Adrenal gland (tissue), 12 donors: ENCODE results near the gene SUN2. TPM values are rescaled to one million over a fixed set of nuclear protein-coding genes. Genes with fewer than 3 reads are reported as not detected.

Experiments used
- DNase-seq, 7 donors: peaks; one replicate each; pipeline ENCODE4 v3.0.0-alpha.2; 2019 to 2020
- H3K27ac ChIP-seq, 5 donors: fragments of 200-600 bp; sonication (generic) in 4 of 5; 1 replicate in 3 of 5; 2 replicates in 2 of 5; pipeline versions ENCODE4 v1.5.1 to v1.8.0; 2016 to 2020; ENCODE audit warnings: mild to moderate bottlenecking in 1 of 5
- H3K27me3 ChIP-seq: fragments of 200-600 bp; 2 replicates; pipeline ENCODE4 v1.8.0; 2021
- H3K36me3 ChIP-seq, 2 donors: fragments of 200-600 bp; replicated peaks in 1 of 2; 1 replicate in 1 of 2; 2 replicates in 1 of 2; pipeline versions ENCODE4 v1.5.1 to v1.8.0; 2018 to 2022
- H3K4me1 ChIP-seq, 2 donors: fragments of 200-600 bp; replicated peaks in 1 of 2; 1 replicate in 1 of 2; 2 replicates in 1 of 2; pipeline versions ENCODE4 v1.5.1 to v1.8.0; 2018 to 2021
- H3K4me3 ChIP-seq, 4 donors: fragments of 200-600 bp; sonication (generic) in 3 of 4; one replicate each; pipeline ENCODE4 v1.5.1; 2016 to 2018
- H3K9me3 ChIP-seq, 3 donors: fragments of 200-600 bp; sonication (generic) in 1 of 3; replicated peaks in 1 of 3; 1 replicate in 2 of 3; 2 replicates in 1 of 3; pipeline versions ENCODE4 v1.5.1 to v1.8.0; 2016 to 2021
- POLR2A ChIP-seq, 2 donors: fragments of 450-650 bp; IDR thresholded peaks; one replicate each; pipeline ENCODE4 v1.6.1; 2017; ENCODE audit warnings: antibody characterized with exemption in 2 of 2, mild to moderate bottlenecking in 2 of 2, moderate library complexity in 1 of 2
- WGBS, 4 donors: extraction: QIAGEN DNeasy Blood & Tissue Kit in 2 of 4; methylation state at CpG; one replicate each; pipeline versions ENCODE4 v1.1.5 to v1.1.7; 2013 to 2017; 5-methylcytosine and 5-hydroxymethylcytosine counted together
- intact Hi-C, 2 donors: fragments of 100-400 bp; cut with DNase I; formaldehyde crosslinking; loops; one replicate each; pipeline versions ENCODE4 v1.14.1 to v1.15.0; 2022 to 2023
- polyA plus RNA-seq, 3 donors: library from polyadenylated mRNA; stranded (reverse); fragments of 200-250 nt in 2 of 3; fragments of 350-450 nt in 1 of 3; fragmentation: Illumina TruSeq in 1 of 3; extraction: RNeasy Lipid Tissue Mini Kit (QIAGEN cat#74804) in 1 of 3; gene quantifications; one replicate each; pipeline ENCODE4 v1.2.3, GENCODE V29; 2013 to 2014
- total RNA-seq, 9 donors: library from RNA; depleted of rRNA in 4 of 9; stranded (reverse); fragments of >200 nt in 4 of 9; fragments of 120-200 nt in 1 of 9; fragmentation: NEBNext Ultra II Directional in 1 of 9; extraction: Animal tissue kit (Norgen Biotek cat#: 25700) in 1 of 9; gene quantifications; one replicate each; pipeline versions ENCODE4 v1.1.0 to v1.2.4, GENCODE V29; 2013 to 2023
- TF ChIP-seq, protein P1 (sequence below), 6 experiments: fragments of 450-650 bp in 4 of 6; fragments of 200-600 bp in 2 of 6; sonication (generic) in 1 of 6; IDR thresholded peaks; 1 replicate in 5 of 6; 2 replicates in 1 of 6; pipeline versions ENCODE4 v1.5.1 to v1.8.0; 2016 to 2021; ENCODE audit warnings: antibody characterized with exemption in 6 of 6, mild to moderate bottlenecking in 2 of 6, moderate library complexity in 1 of 6
- donor health status: healthy with polysubstance abuse.
- donor health status: Bipolar disorder and iron deficiency.
- donor health status: DM: yes; HTN: yes; CAD: no.
- donor health status: DM: no; HTN: no; CAD: no.
- donor health status: DM: no; HTN: no; CAD: no.
- donor health status: DM: yes; HTN: yes; CAD: no.

Gene SUN2
- total and polyA plus RNA-seq, 12 donors, result 13.0 to 196 (median 86.9) TPM

DNA sequence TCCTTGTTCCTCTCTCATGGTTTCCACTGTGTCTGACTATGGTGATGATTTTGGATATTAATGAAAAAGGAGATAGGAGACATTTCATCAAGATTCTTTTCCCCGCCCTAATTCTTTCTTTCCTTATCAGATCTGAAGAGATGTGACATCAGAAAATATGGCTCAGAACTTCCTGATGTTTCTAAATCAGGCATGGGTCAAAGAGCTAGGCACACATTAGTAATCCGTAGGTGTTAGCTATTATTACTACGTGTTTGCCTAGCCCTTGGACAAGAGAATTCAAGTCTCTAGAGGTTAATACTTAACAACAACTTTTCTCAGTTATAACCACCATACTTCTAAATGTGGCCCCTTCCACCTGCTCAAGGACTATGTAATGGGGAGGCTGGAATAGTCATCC lies 60.9 kb downstream of the SUN2 start:
- intact Hi-C loops, result no loop called here
- Histone ChIP-seq H3K27ac (no peak overlapping the region), H3K4me1 (peaks cover 18 to 43% of the 10 kb centered on the region in 2 donors), H3K4me3 (no peak overlapping the region), H3K9me3 (no peaks in the 10 kb centered on the region), H3K36me3 (peaks cover 0 to 8% of the 10 kb centered on the region in 2 donors), H3K27me3 (no peaks in the 10 kb centered on the region)
- TF ChIP-seq, protein P1, sequence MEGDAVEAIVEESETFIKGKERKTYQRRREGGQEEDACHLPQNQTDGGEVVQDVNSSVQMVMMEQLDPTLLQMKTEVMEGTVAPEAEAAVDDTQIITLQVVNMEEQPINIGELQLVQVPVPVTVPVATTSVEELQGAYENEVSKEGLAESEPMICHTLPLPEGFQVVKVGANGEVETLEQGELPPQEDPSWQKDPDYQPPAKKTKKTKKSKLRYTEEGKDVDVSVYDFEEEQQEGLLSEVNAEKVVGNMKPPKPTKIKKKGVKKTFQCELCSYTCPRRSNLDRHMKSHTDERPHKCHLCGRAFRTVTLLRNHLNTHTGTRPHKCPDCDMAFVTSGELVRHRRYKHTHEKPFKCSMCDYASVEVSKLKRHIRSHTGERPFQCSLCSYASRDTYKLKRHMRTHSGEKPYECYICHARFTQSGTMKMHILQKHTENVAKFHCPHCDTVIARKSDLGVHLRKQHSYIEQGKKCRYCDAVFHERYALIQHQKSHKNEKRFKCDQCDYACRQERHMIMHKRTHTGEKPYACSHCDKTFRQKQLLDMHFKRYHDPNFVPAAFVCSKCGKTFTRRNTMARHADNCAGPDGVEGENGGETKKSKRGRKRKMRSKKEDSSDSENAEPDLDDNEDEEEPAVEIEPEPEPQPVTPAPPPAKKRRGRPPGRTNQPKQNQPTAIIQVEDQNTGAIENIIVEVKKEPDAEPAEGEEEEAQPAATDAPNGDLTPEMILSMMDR (IDR thresholded peaks at IDR 0.05), result no peak
- no peak for TF ChIP-seq POLR2A (IDR thresholded peaks at IDR 0.05)
- whole genome bisulfite sequencing, 4 donors, result 65 to 74% (median 67%) methylated on average over 3 of the region's 3 CpGs
- DNase-seq, result no peak

DNA sequence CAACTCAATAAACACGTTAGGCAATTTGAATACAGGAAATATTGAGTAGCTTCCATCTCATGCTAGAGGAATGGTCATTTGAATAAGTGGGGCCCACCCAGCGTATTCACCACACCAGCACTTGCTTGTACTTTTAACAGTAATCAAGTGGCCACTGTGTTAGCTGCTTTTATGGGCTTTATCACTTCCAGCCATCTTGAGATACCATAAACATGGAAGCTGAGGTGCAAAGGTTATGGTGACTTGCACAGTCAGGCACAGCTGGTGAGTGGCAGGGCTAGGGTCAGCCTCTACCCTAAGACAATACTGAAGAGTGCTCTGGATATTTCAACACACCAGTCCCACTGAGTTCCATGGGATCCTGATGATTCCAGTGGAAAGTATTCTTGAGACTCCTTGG lies 61.7 kb downstream of the SUN2 start:
- no peak overlapping the region for H3K27ac ChIP-seq
- peaks cover 18 to 34% of the 10 kb centered on the region in 2 donors for H3K4me1 ChIP-seq
- H3K36me3 ChIP-seq, result peaks cover 0 to 13% of the 10 kb centered on the region in 2 donors
- TF ChIP-seq POLR2A (IDR thresholded peaks at IDR 0.05), result no peak
- TF ChIP-seq, protein P1 (IDR thresholded peaks at IDR 0.05), result no peak
- no peak for DNase-seq
- no peaks in the 10 kb centered on the region for H3K27me3 ChIP-seq
- intact Hi-C loops, result no loop called here
- no peak overlapping the region for H3K4me3 ChIP-seq
- 85 to 97% (median 88%) methylated on average over 2 of the region's 2 CpGs for WGBS, 4 donors
- H3K9me3 ChIP-seq, result no peaks in the 10 kb centered on the region

GRCh38 chr22:38689651-38690050 lies 66.1 kb downstream of the SUN2 start:
- no peak overlapping the region for H3K4me3 ChIP-seq
- no peaks in the 10 kb centered on the region for H3K4me1 ChIP-seq
- WGBS, 4 donors, result 67 to 81% (median 75%) methylated on average over 1 of the region's 1 CpG
- H3K27ac ChIP-seq, result no peak overlapping the region
- H3K9me3 ChIP-seq, result no peaks in the 10 kb centered on the region
- no peaks in the 10 kb centered on the region for H3K27me3 ChIP-seq
- intact Hi-C loops, result no loop called here
- H3K36me3 ChIP-seq, result peaks cover 0 to 54% of the 10 kb centered on the region in 2 donors
- no peak for DNase-seq
- TF ChIP-seq, protein P1 (IDR thresholded peaks at IDR 0.05), result no peak
- no peak for TF ChIP-seq POLR2A (IDR thresholded peaks at IDR 0.05)

DNA sequence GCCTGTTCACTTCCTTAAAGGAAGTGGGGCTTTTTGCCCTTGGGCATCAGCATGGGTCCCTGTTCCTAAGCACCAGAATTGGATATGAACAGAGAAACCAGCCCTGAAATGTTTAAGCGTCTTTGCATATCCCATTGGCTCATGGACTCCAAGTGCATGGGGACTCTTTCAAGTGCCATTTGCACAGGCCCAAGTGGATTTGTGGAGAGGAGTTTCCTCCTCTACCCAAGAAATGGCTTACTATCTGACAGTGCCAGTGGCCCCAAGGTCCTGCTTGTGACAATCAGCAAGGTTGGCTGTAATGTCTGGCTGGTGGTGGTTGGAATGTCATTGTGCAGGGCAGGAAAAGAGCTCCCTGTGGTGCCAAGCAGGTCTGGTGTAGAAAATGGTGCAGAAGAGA lies 70.0 kb downstream of the SUN2 start:
- peaks cover 5% of the 10 kb centered on the region in 2 donors for H3K4me1 ChIP-seq
- no peak for TF ChIP-seq POLR2A (IDR thresholded peaks at IDR 0.05)
- no peak for DNase-seq
- H3K36me3 ChIP-seq, result peaks cover 0 to 58% of the 10 kb centered on the region in 2 donors
- H3K9me3 ChIP-seq, result no peaks in the 10 kb centered on the region
- no peaks in the 10 kb centered on the region for H3K27me3 ChIP-seq
- 80 to 90% (median 83%) methylated on average over 1 of the region's 1 CpG for WGBS, 4 donors
- no peak overlapping the region for H3K27ac ChIP-seq
- intact Hi-C loops, result no loop called here
- no peak overlapping the region for H3K4me3 ChIP-seq

DNA sequence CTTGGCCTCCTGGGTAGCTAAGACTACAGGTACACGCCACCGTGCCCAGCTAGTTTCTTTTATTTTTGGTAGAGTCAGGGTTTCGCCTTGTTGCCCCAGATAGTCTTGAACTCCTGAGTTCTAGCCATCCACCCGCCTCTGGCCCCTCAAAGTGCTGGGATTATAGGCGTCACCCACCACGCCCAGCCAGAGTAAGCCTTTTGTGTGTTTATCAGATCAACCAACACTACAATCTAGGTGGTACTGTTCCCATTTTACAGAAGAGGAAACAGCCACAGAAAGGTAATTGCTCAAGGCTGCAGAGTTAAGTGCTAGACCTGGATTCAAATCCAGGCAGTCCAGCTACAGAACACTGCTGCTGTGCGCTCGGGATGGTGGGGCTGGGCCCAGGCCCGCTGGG lies 70.9 kb downstream of the SUN2 start:
- peaks cover 0 to 58% of the 10 kb centered on the region in 2 donors for H3K36me3 ChIP-seq
- no peaks in the 10 kb centered on the region for H3K9me3 ChIP-seq
- peaks cover 5% of the 10 kb centered on the region in 2 donors for H3K4me1 ChIP-seq
- H3K4me3 ChIP-seq, result no peak overlapping the region
- DNase-seq, result no peak
- H3K27ac ChIP-seq, result no peak overlapping the region
- intact Hi-C loops, result no loop called here
- 92 to 97% (median 94%) methylated on average over 9 of the region's 9 CpGs for WGBS, 4 donors
- H3K27me3 ChIP-seq, result no peaks in the 10 kb centered on the region
- TF ChIP-seq, protein P1 (IDR thresholded peaks at IDR 0.05), result no peak
- no peak for TF ChIP-seq POLR2A (IDR thresholded peaks at IDR 0.05)
